IPS-18a (cell line): Measurements from ENCODE around the gene AMMECR1.

Source experiments
- H3K27ac ChIP-seq: one replicate; pipeline ENCODE4 v1.5.1; 2013; ENCODE audit warnings: low read length
- H3K27me3 ChIP-seq: one replicate; pipeline ENCODE4 v1.6.1; 2013; ENCODE audit warnings: mild to moderate bottlenecking, low read length; ENCODE audit not compliant: control insufficient read depth, insufficient read depth
- H3K36me3 ChIP-seq: one replicate; pipeline ENCODE4 v1.6.1; 2013; ENCODE audit warnings: low read depth, low read length; ENCODE audit not compliant: control insufficient read depth
- H3K4me1 ChIP-seq: one replicate; pipeline ENCODE4 v1.6.1; 2013; ENCODE audit warnings: low read depth, low read length; ENCODE audit not compliant: control insufficient read depth
- H3K4me3 ChIP-seq: one replicate; pipeline ENCODE4 v1.5.1; 2013; ENCODE audit warnings: low read length
- H3K9ac ChIP-seq: one replicate; pipeline ENCODE4 v1.6.1; 2013; ENCODE audit warnings: mild to moderate bottlenecking, low read length, moderate library complexity
- H3K9me3 ChIP-seq: one replicate; pipeline ENCODE4 v1.6.1; 2013; ENCODE audit warnings: low read depth, low read length; ENCODE audit not compliant: control insufficient read depth

The AMMECR1 gene

GRCh38 chrX:110281377-110281776 is 36.5 kb downstream of the AMMECR1 start:
- H3K36me3 ChIP-seq: no peaks in the 10 kb centered on the region
- H3K9ac ChIP-seq: no peak overlapping the region
- H3K27me3 ChIP-seq: no peaks in the 10 kb centered on the region
- no peaks in the 10 kb centered on the region for H3K9me3 ChIP-seq
- no peak overlapping the region for H3K4me3 ChIP-seq
- no peak overlapping the region for H3K27ac ChIP-seq
- peaks cover 10% of the 10 kb centered on the region for H3K4me1 ChIP-seq

GRCh38 chrX:110280954-110281353 is 36.9 kb downstream of the AMMECR1 start:
- no peak overlapping the region for H3K4me3 ChIP-seq

GRCh38 chrX:110277609-110278008 is 40.3 kb downstream of the AMMECR1 start:
- H3K27ac ChIP-seq: no peak overlapping the region
- H3K9me3 ChIP-seq: no peaks in the 10 kb centered on the region
- no peaks in the 10 kb centered on the region for H3K27me3 ChIP-seq
- H3K4me1 ChIP-seq: peaks cover 10% of the 10 kb centered on the region
- H3K9ac ChIP-seq: no peak overlapping the region
- no peaks in the 10 kb centered on the region for H3K36me3 ChIP-seq
- H3K4me3 ChIP-seq: no peak overlapping the region

More at GRCh38 chrX:110280954-110281353, 36.9 kb downstream of the AMMECR1 start:
- Histone ChIP-seq H3K27ac (no peak overlapping the region), H3K9ac (no peak overlapping the region), H3K4me1 (peaks cover 10% of the 10 kb centered on the region), H3K36me3 (no peaks in the 10 kb centered on the region), H3K9me3 (no peaks in the 10 kb centered on the region), H3K27me3 (no peaks in the 10 kb centered on the region)

- Histone ChIP-seq H3K9me3 (no peaks in the 10 kb centered on the region), H3K9ac (no peak overlapping the region), H3K4me1 (peaks cover 10% of the 10 kb centered on the region), H3K27ac (no peak overlapping the region), H3K4me3 (no peak overlapping the region), H3K27me3 (no peaks in the 10 kb centered on the region), H3K36me3 (no peaks in the 10 kb centered on the region)
Measured at GRCh38 chrX:110276778-110277177, 41.1 kb downstream of the AMMECR1 start.

GRCh38 chrX:110268886-110269285 is 49.0 kb downstream of the AMMECR1 start:
- Histone ChIP-seq H3K4me1 (no peaks in the 10 kb centered on the region), H3K9ac (no peak overlapping the region), H3K27ac (no peak overlapping the region), H3K9me3 (no peaks in the 10 kb centered on the region), H3K27me3 (no peaks in the 10 kb centered on the region), H3K4me3 (no peak overlapping the region), H3K36me3 (peaks cover under 1% of the 10 kb centered on the region)

- H3K4me1 ChIP-seq: no peaks in the 10 kb centered on the region
- H3K27ac ChIP-seq: no peak overlapping the region
- no peak overlapping the region for H3K9ac ChIP-seq
- no peak overlapping the region for H3K4me3 ChIP-seq
- peaks cover 3% of the 10 kb centered on the region for H3K36me3 ChIP-seq
- H3K27me3 ChIP-seq: no peaks in the 10 kb centered on the region
- no peaks in the 10 kb centered on the region for H3K9me3 ChIP-seq
Measured at GRCh38 chrX:110268395-110268794, 49.5 kb downstream of the AMMECR1 start.

GRCh38 chrX:110267874-110268273 is 50.0 kb downstream of the AMMECR1 start:
- H3K9me3 ChIP-seq: no peaks in the 10 kb centered on the region
- H3K9ac ChIP-seq: no peak overlapping the region

GRCh38 chrX:110265661-110266060 is 52.2 kb downstream of the AMMECR1 start:
- Histone ChIP-seq H3K4me3 (no peak overlapping the region), H3K9me3 (no peaks in the 10 kb centered on the region), H3K27ac (no peak overlapping the region), H3K9ac (no peak overlapping the region), H3K4me1 (no peaks in the 10 kb centered on the region), H3K36me3 (peaks cover 3% of the 10 kb centered on the region), H3K27me3 (no peaks in the 10 kb centered on the region)

More at GRCh38 chrX:110267874-110268273, 50.0 kb downstream of the AMMECR1 start:
- no peak overlapping the region for H3K4me3 ChIP-seq
- H3K27me3 ChIP-seq: no peaks in the 10 kb centered on the region
- peaks cover 3% of the 10 kb centered on the region for H3K36me3 ChIP-seq
- no peaks in the 10 kb centered on the region for H3K4me1 ChIP-seq
- no peak overlapping the region for H3K27ac ChIP-seq

- Histone ChIP-seq H3K27ac (no peak overlapping the region), H3K9ac (no peak overlapping the region), H3K4me1 (peaks cover 16% of the 10 kb centered on the region), H3K27me3 (no peaks in the 10 kb centered on the region), H3K4me3 (no peak overlapping the region), H3K36me3 (peaks cover 3% of the 10 kb centered on the region), H3K9me3 (no peaks in the 10 kb centered on the region)
Measured at GRCh38 chrX:110259117-110259516, 58.8 kb downstream of the AMMECR1 start.

- Histone ChIP-seq H3K27ac (no peak overlapping the region), H3K4me3 (no peak overlapping the region), H3K9me3 (no peaks in the 10 kb centered on the region), H3K4me1 (peaks cover 16% of the 10 kb centered on the region), H3K9ac (no peak overlapping the region), H3K36me3 (no peaks in the 10 kb centered on the region), H3K27me3 (no peaks in the 10 kb centered on the region)
Measured at GRCh38 chrX:110258552-110258951, 59.3 kb downstream of the AMMECR1 start.

- no peak overlapping the region for H3K4me3 ChIP-seq
- no peaks in the 10 kb centered on the region for H3K27me3 ChIP-seq
- peaks cover 16% of the 10 kb centered on the region for H3K4me1 ChIP-seq
- no peak overlapping the region for H3K27ac ChIP-seq
- H3K9ac ChIP-seq: no peak overlapping the region
- H3K36me3 ChIP-seq: no peaks in the 10 kb centered on the region
- no peaks in the 10 kb centered on the region for H3K9me3 ChIP-seq
Measured at GRCh38 chrX:110257889-110258288, 60.0 kb downstream of the AMMECR1 start.

GRCh38 chrX:110252711-110253110 is 65.2 kb downstream of the AMMECR1 start:
- Histone ChIP-seq H3K27me3 (no peaks in the 10 kb centered on the region), H3K36me3 (no peaks in the 10 kb centered on the region)

More at GRCh38 chrX:110252711-110253110, 65.2 kb downstream of the AMMECR1 start:
- H3K9ac ChIP-seq: no peak overlapping the region
- H3K4me3 ChIP-seq: no peak overlapping the region
- no peaks in the 10 kb centered on the region for H3K9me3 ChIP-seq
- H3K27ac ChIP-seq: no peak overlapping the region
- H3K4me1 ChIP-seq: peaks cover 17% of the 10 kb centered on the region
